HepG2 (cell line): ENCODE measurements around the gene MTMR4. TPM values are rescaled to one million over a fixed set of nuclear protein-coding genes. Genes with fewer than 3 reads are reported as not detected.

Experiments
- ARHGAP35 ChIP-seq: sonication (generic); formaldehyde crosslinking; IDR thresholded peaks from 2 replicates; pipeline ENCODE4 v1.9.0; 2022; ENCODE audit warnings: mild to moderate bottlenecking, inconsistent platforms, moderate library complexity, missing genetic modification reagents, borderline replicate concordance
- ARNT ChIP-seq: fragments of 450-650 bp; IDR thresholded peaks from 2 replicates; pipeline ENCODE4 v1.6.1; 2017
- BORCS8-MEF2B ChIP-seq: sonication (generic); formaldehyde crosslinking; IDR thresholded peaks from 2 replicates; pipeline ENCODE4 v1.8.0; 2022; ENCODE audit warnings: mild to moderate bottlenecking, missing genetic modification reagents
- DPF2 ChIP-seq: sonication (generic); formaldehyde crosslinking; IDR thresholded peaks from 2 replicates; pipeline ENCODE4 v1.4.0; 2020; ENCODE audit warnings: mild to moderate bottlenecking, low read depth, missing genetic modification reagents, borderline replicate concordance
- ETV5 ChIP-seq: IDR thresholded peaks from 2 replicates; pipeline ENCODE4 v1.6.1; 2018; ENCODE audit warnings: missing biosample characterization, missing genetic modification reagents, inconsistent platforms, borderline replicate concordance
- HES4 ChIP-seq: sonication (generic); formaldehyde crosslinking; IDR thresholded peaks from 2 replicates; pipeline ENCODE4 v1.9.0; 2021; ENCODE audit warnings: mild to moderate bottlenecking, missing genetic modification reagents, borderline replicate concordance
- MED13 ChIP-seq: sonication (generic); formaldehyde crosslinking; IDR thresholded peaks from 2 replicates; pipeline ENCODE4 v1.5.0; 2020; ENCODE audit warnings: missing genetic modification reagents
- NCOR1 ChIP-seq: fragments of 200-600 bp; sonication (generic); IDR thresholded peaks from 2 replicates; pipeline ENCODE4 v1.7.0; 2017; ENCODE audit warnings: antibody characterized with exemption, low read length, borderline replicate concordance
- ONECUT2 ChIP-seq: sonication (generic); formaldehyde crosslinking; IDR thresholded peaks from 2 replicates; pipeline ENCODE4 v1.4.0; 2020; ENCODE audit warnings: missing genetic modification reagents
- PAX8 ChIP-seq: sonication (generic); formaldehyde crosslinking; IDR thresholded peaks from 2 replicates; pipeline ENCODE4 v1.8.0; 2022; ENCODE audit warnings: mild to moderate bottlenecking, missing genetic modification reagents, borderline replicate concordance
- RARA ChIP-seq: IDR thresholded peaks from 2 replicates; pipeline ENCODE4 v1.6.1; 2016; ENCODE audit warnings: missing genetic modification reagents, missing compliant biosample characterization
- RBAK ChIP-seq: sonication (generic); formaldehyde crosslinking; IDR thresholded peaks from 2 replicates; pipeline ENCODE4 v1.5.1; 2020; ENCODE audit warnings: mild to moderate bottlenecking, missing genetic modification reagents
- REXO4 ChIP-seq: sonication (generic); formaldehyde crosslinking; IDR thresholded peaks from 2 replicates; pipeline ENCODE4 v1.8.0; 2022; ENCODE audit warnings: missing genetic modification reagents, mild to moderate bottlenecking, borderline replicate concordance
- RFX5 ChIP-seq: IDR thresholded peaks from 2 replicates; pipeline ENCODE4 v1.6.1; 2011; ENCODE audit warnings: low read depth, low read length, improper control_type of control experiment
- SNAPC5 ChIP-seq: sonication (generic); formaldehyde crosslinking; IDR thresholded peaks from 2 replicates; pipeline ENCODE4 v1.8.1; 2023; ENCODE audit warnings: mild to moderate bottlenecking, missing genetic modification reagents, borderline replicate concordance
- TARDBP ChIP-seq: sonication (generic); formaldehyde crosslinking; IDR thresholded peaks from 2 replicates; pipeline ENCODE4 v1.8.0; 2022; ENCODE audit warnings: mild to moderate bottlenecking, missing genetic modification reagents
- ZNF10 ChIP-seq: sonication (generic); formaldehyde crosslinking; IDR thresholded peaks from 2 replicates; pipeline ENCODE4 v1.4.0; 2020; ENCODE audit warnings: mild to moderate bottlenecking, low read depth, missing genetic modification reagents, borderline replicate concordance
- ZNF280D ChIP-seq: sonication (generic); formaldehyde crosslinking; IDR thresholded peaks from 2 replicates; pipeline ENCODE4 v1.5.1; 2020; ENCODE audit warnings: mild to moderate bottlenecking, missing genetic modification reagents
- ZNF317 ChIP-seq: sonication (generic); formaldehyde crosslinking; IDR thresholded peaks from 2 replicates; pipeline ENCODE4 v1.5.0; 2020; ENCODE audit warnings: mild to moderate bottlenecking, missing genetic modification reagents
- ZNF383 ChIP-seq: sonication (generic); formaldehyde crosslinking; IDR thresholded peaks from 2 replicates; pipeline ENCODE4 v1.4.0; 2020; ENCODE audit warnings: missing genetic modification reagents, mild to moderate bottlenecking, borderline replicate concordance
- ZSCAN9 ChIP-seq: IDR thresholded peaks from 2 replicates; pipeline ENCODE4 v1.6.1; 2016; ENCODE audit warnings: borderline replicate concordance
- polyA plus RNA-seq, 8 experiments: library from polyadenylated mRNA; depleted of rRNA in 3 of 8; stranded (reverse) in 7 of 8; unstranded in 1 of 8; fragments of >200 nt; fragmentation: Illumina TruSeq in 4 of 8; extraction: Trizol in 4 of 8; gene quantifications; 2 replicates each; pipeline versions ENCODE4 v1.2.1 to v1.2.3, GENCODE V29; 2011 to 2016; ENCODE audit warnings: low read depth in 4 of 8, missing spikeins in 1 of 8, mixed read lengths in 1 of 8; ENCODE audit not compliant: insufficient read depth in 1 of 8
- total RNA-seq, 5 experiments: library from RNA; depleted of rRNA; stranded (reverse); fragments of >200 nt; fragmentation: Illumina TruSeq; extraction: Trizol; gene quantifications; 2 replicates each; pipeline ENCODE4 v1.2.3, GENCODE V29; 2016; ENCODE audit warnings: low read depth in 1 of 5
- TF ChIP-seq, protein P1 (sequence below): fragments of 450-650 bp; IDR thresholded peaks from 2 replicates; pipeline ENCODE4 v1.6.1; 2016
- TF ChIP-seq, protein P2 (sequence below): sonication (generic); formaldehyde crosslinking; IDR thresholded peaks from 2 replicates; pipeline ENCODE4 v1.4.0; 2020; ENCODE audit warnings: missing genetic modification reagents
- TF ChIP-seq, protein P3 (sequence below): sonication (generic); formaldehyde crosslinking; IDR thresholded peaks from 2 replicates; pipeline ENCODE4 v1.9.0; 2022; ENCODE audit warnings: low read depth, missing genetic modification reagents

Gene MTMR4
- total and polyA plus RNA-seq, 2 of the 13 experiments (the other 11 are each of a cell fraction or from before 2014, with no cell fraction given), result 62.5 to 65.1 TPM

GRCh38 chr17:58516644-58517377 is 2.4 kb upstream of the MTMR4 start (continued):
- TF ChIP-seq, protein P1, sequence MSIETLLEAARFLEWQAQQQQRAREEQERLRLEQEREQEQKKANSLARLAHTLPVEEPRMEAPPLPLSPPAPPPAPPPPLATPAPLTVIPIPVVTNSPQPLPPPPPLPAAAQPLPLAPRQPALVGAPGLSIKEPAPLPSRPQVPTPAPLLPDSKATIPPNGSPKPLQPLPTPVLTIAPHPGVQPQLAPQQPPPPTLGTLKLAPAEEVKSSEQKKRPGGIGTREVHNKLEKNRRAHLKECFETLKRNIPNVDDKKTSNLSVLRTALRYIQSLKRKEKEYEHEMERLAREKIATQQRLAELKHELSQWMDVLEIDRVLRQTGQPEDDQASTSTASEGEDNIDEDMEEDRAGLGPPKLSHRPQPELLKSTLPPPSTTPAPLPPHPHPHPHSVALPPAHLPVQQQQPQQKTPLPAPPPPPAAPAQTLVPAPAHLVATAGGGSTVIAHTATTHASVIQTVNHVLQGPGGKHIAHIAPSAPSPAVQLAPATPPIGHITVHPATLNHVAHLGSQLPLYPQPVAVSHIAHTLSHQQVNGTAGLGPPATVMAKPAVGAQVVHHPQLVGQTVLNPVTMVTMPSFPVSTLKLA, result 0 out of 2 replicates have a peak, but pooled peaks have one; percentile 23
- no peak; the same call in 1 of the 2 replicates for TF ChIP-seq ARHGAP35
- TF ChIP-seq ONECUT2, result no peak
- TF ChIP-seq RFX5, result no peak
- no peak for TF ChIP-seq HES4 (CRISPR knock-in tag)
- TF ChIP-seq ZNF280D (CRISPR knock-in tag), result no peak; the same call in 1 of the 2 replicates
- TF ChIP-seq, protein P2, sequence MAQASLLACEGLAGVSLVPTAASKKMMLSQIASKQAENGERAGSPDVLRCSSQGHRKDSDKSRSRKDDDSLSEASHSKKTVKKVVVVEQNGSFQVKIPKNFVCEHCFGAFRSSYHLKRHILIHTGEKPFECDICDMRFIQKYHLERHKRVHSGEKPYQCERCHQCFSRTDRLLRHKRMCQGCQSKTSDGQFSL (CRISPR knock-in tag), result no peak
- peak; percentile 49; the same call in 1 of the 2 replicates for TF ChIP-seq TARDBP (CRISPR knock-in tag)
- no peak for TF ChIP-seq MED13 (CRISPR knock-in tag)
- TF ChIP-seq PAX8, result no peak
- no peak for TF ChIP-seq DPF2
- TF ChIP-seq RBAK, result 0 out of 2 replicates have a peak, but pooled peaks have one; percentile 59
- no peak for TF ChIP-seq ZNF383
- no peak for TF ChIP-seq ZNF317 (CRISPR knock-in tag)
- TF ChIP-seq, protein P3, sequence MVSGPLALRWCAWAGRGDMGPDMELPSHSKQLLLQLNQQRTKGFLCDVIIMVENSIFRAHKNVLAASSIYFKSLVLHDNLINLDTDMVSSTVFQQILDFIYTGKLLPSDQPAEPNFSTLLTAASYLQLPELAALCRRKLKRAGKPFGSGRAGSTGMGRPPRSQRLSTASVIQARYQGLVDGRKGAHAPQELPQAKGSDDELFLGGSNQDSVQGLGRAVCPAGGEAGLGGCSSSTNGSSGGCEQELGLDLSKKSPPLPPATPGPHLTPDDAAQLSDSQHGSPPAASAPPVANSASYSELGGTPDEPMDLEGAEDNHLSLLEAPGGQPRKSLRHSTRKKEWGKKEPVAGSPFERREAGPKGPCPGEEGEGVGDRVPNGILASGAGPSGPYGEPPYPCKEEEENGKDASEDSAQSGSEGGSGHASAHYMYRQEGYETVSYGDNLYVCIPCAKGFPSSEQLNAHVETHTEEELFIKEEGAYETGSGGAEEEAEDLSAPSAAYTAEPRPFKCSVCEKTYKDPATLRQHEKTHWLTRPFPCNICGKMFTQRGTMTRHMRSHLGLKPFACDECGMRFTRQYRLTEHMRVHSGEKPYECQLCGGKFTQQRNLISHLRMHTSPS (CRISPR knock-in tag), result peak; percentile 83
- peak; percentile 38; the same call in 1 of the 2 replicates for TF ChIP-seq NCOR1
- TF ChIP-seq RARA (CRISPR knock-in tag), result peak; percentile 70
- TF ChIP-seq ETV5, result no peak
- TF ChIP-seq BORCS8-MEF2B (CRISPR knock-in tag), result no peak
- no peak for TF ChIP-seq ZSCAN9 (CRISPR knock-in tag)
- TF ChIP-seq SNAPC5 (CRISPR knock-in tag), result no peak
- TF ChIP-seq ZNF10 (CRISPR knock-in tag), result no peak
- TF ChIP-seq REXO4 (CRISPR knock-in tag), result 0 out of 2 replicates have a peak, but pooled peaks have one; percentile 9
- no peak for TF ChIP-seq ARNT
